Activated CD8-positive, alpha-beta T cell treated with anti-CD3 and anti-CD28 coated beads, Interleukin-2, amount 10 ng/mL, durations not matched to agents 7 days and 5 days (primary cell): ENCODE measurements around the gene CPO. TPM values are rescaled to one million over a fixed set of nuclear protein-coding genes. Genes with fewer than 3 reads are reported as not detected.

Experiments used
- ATAC-seq: fragments of 150-1000 bp; cut with Tn5 transposase; one replicate; pipeline ENCODE4 v1.10.0; 2021; ENCODE audit warnings: moderate library complexity
- CTCF ChIA-PET: fragments of 350-600 bp; sonication (Branson Sonifier 250); formaldehyde crosslinking; loops from one replicate; lab custom pipeline; 2021; ENCODE audit warnings: antibody characterized with exemption; lab: Charles Lee
- POLR2A ChIA-PET: fragments of 350-600 bp; sonication (Branson Sonifier 250); formaldehyde crosslinking; loops from one replicate; lab custom pipeline; 2021; ENCODE audit warnings: antibody characterized with exemption; lab: Charles Lee
- DNase-seq: peaks from one replicate; pipeline ENCODE4 v3.0.0-alpha.2; 2020
- H3K27ac Mint-ChIP-seq: one replicate; pipeline ENCODE4 v1.8.0; 2021; ENCODE audit warnings: mild to moderate bottlenecking, mixed read lengths
- H3K27me3 Mint-ChIP-seq: one replicate; pipeline ENCODE4 v1.8.0; 2021; ENCODE audit warnings: low read depth, mixed read lengths
- H3K36me3 Mint-ChIP-seq: one replicate; pipeline ENCODE4 v1.8.0; 2021; ENCODE audit warnings: low read depth, mixed read lengths
- H3K4me1 Mint-ChIP-seq: one replicate; pipeline ENCODE4 v1.8.0; 2021; ENCODE audit warnings: low read depth, mixed read lengths
- H3K4me3 Mint-ChIP-seq: one replicate; pipeline ENCODE4 v1.8.0; 2021; ENCODE audit warnings: mild to moderate bottlenecking, mixed read lengths
- H3K9me3 Mint-ChIP-seq: one replicate; pipeline ENCODE4 v1.8.0; 2022; ENCODE audit warnings: mixed read lengths; ENCODE audit not compliant: insufficient read depth
- total RNA-seq, 2 experiments: library from RNA; stranded (reverse); gene quantifications; one replicate each; pipeline ENCODE4 v1.2.3, GENCODE V29; 2021

The CPO gene
- total RNA-seq, 2 experiments from 2014 or later = not detected

DNA sequence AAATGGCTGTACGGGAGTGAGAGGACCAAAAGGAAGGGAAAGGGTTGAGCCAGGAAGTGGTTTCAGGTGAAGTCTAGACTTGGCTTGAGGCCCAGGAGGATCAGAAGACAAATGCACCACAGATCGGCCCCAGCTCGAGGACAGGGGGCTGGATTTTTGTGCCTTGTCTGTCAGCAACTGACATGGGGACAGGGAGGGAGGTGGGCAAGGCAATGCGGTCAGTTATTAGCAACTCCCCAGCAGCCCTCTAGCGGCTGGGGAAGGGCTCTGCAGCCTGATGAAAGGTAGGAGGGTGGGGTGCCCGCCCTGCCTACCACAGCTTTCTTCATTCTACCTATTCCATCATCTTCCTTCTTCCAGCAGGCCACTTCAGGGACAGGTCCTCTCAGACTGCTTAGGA lies 50.0 kb downstream of the CPO start:
- ATAC-seq (no peak), DNase-seq (no peak)
- POLR2A ChIA-PET = no interaction called here
- H3K27me3 Mint-ChIP-seq = peaks cover 3% of the 10 kb centered on the region
- peaks cover 9% of the 10 kb centered on the region for H3K4me1 Mint-ChIP-seq
- CTCF ChIA-PET = interaction anchor here (1.8 kb wide), 1 partner anchor 19 kb away, joined by 5 read pairs; no protein-coding TSS in a partner anchor
- H3K4me3 Mint-ChIP-seq = no peak overlapping the region
- H3K36me3 Mint-ChIP-seq = no peaks in the 10 kb centered on the region
- no peak overlapping the region for H3K27ac Mint-ChIP-seq
- H3K9me3 Mint-ChIP-seq = no peaks in the 10 kb centered on the region

- DNase-seq (no peak), ATAC-seq (no peak)
- ChIA-PET CTCF (no interaction called here), POLR2A (no interaction called here)
- Mint-ChIP-seq H3K4me1 (peaks cover 7% of the 10 kb centered on the region), H3K4me3 (no peak overlapping the region), H3K27ac (no peak overlapping the region), H3K27me3 (peaks cover 3% of the 10 kb centered on the region), H3K9me3 (no peaks in the 10 kb centered on the region), H3K36me3 (no peaks in the 10 kb centered on the region)
Observed at GRCh38 chr2:206990360-206990759, 51.0 kb downstream of the CPO start.

GRCh38 chr2:206991070-206991469 lies 51.8 kb downstream of the CPO start:
- Mint-ChIP-seq H3K27me3 (peaks cover 3% of the 10 kb centered on the region), H3K9me3 (no peaks in the 10 kb centered on the region), H3K27ac (no peak overlapping the region), H3K4me1 (peaks cover 7% of the 10 kb centered on the region), H3K36me3 (no peaks in the 10 kb centered on the region), H3K4me3 (no peak overlapping the region)
- ATAC-seq = no peak
- no peak for DNase-seq
- CTCF ChIA-PET = no interaction called here
- POLR2A ChIA-PET = no interaction called here

DNA sequence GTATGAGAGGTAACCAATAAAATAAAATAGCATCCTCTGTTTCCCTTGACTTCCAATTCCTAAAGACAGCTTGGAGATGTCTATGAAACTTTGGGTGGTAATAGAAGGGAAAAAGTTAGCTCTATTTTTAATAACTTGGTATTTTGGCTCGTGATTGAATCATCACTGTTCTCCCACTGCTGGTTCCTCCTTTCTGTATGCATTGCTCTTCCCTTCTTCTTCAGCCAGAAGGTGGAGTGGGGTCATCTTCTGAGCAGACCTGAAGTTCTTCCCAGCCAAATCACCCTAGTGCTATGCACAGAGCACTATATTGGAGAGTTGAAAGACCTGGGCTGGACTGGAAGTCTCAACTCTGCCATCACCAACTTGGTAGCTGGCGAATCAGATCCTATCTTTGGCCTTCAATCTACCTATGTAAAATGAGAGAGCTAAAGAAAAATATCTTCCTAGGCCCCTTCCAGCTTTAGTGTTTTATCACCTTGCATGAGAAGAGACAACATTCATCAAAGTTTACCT lies 54.1 kb downstream of the CPO start:
- no peaks in the 10 kb centered on the region for H3K36me3 Mint-ChIP-seq
- ATAC-seq = no peak
- CTCF ChIA-PET = no interaction called here
- H3K27me3 Mint-ChIP-seq = peaks cover 5% of the 10 kb centered on the region
- DNase-seq = no peak
- H3K4me1 Mint-ChIP-seq = peaks cover 7% of the 10 kb centered on the region
- no peak overlapping the region for H3K4me3 Mint-ChIP-seq
- H3K27ac Mint-ChIP-seq = no peak overlapping the region
- H3K9me3 Mint-ChIP-seq = no peaks in the 10 kb centered on the region
- POLR2A ChIA-PET = no interaction called here

DNA sequence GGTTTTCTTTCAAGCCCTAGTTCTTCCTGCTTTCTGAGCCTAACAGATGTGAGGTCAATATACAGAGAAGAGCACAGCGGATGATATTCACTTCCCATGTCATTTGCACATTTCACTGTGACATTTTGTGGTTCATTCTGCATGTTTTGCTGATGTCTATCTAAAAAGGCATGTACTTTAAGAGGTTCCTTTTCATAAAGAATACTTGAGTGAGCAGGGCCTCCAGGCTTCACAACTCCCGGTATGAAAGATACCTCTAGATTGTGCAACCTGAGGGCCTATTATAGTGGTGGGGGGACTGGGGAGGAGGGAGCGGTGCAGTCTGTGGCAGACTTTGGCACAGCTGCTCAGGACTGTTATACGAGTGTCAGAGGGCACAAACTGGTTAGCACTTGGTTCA lies 54.6 kb downstream of the CPO start:
- CTCF ChIA-PET = no interaction called here
- DNase-seq (no peak), ATAC-seq (no peak)
- Mint-ChIP-seq H3K27ac (no peak overlapping the region), H3K36me3 (no peaks in the 10 kb centered on the region), H3K4me3 (no peak overlapping the region), H3K4me1 (peaks cover 7% of the 10 kb centered on the region), H3K27me3 (peaks cover 5% of the 10 kb centered on the region), H3K9me3 (no peaks in the 10 kb centered on the region)
- POLR2A ChIA-PET = no interaction called here

DNA sequence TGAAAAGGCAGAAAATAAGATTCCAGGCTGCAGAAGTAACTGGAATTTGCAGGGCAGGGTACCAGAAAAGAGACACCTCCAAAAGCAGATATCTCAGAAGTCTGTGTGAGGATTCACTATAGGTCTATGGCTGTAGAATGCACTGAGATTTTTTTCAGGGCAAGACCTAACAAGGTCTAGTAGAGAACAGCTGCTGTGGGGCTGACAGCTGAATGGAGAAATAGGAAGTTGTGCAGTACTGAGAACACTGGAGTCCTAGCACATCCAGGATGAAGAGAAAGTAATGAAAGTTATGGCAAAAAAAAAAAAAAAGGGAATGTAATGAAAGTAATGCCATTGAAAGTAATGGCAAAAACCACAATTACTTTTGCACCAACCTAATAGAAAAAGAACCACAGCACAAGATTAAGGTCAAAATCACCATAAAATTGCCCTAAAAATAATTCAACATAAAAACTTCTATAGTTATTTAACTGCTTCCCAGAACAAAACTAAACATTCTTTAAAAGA lies 57.3 kb downstream of the CPO start:
- DNase-seq (no peak), ATAC-seq (no peak)
- peaks cover 2% of the 10 kb centered on the region for H3K27me3 Mint-ChIP-seq
- no peaks in the 10 kb centered on the region for H3K4me1 Mint-ChIP-seq
- no peaks in the 10 kb centered on the region for H3K36me3 Mint-ChIP-seq
- ChIA-PET CTCF (no interaction called here), POLR2A (no interaction called here)
- H3K4me3 Mint-ChIP-seq = no peak overlapping the region
- H3K9me3 Mint-ChIP-seq = no peaks in the 10 kb centered on the region
- H3K27ac Mint-ChIP-seq = no peak overlapping the region

DNA sequence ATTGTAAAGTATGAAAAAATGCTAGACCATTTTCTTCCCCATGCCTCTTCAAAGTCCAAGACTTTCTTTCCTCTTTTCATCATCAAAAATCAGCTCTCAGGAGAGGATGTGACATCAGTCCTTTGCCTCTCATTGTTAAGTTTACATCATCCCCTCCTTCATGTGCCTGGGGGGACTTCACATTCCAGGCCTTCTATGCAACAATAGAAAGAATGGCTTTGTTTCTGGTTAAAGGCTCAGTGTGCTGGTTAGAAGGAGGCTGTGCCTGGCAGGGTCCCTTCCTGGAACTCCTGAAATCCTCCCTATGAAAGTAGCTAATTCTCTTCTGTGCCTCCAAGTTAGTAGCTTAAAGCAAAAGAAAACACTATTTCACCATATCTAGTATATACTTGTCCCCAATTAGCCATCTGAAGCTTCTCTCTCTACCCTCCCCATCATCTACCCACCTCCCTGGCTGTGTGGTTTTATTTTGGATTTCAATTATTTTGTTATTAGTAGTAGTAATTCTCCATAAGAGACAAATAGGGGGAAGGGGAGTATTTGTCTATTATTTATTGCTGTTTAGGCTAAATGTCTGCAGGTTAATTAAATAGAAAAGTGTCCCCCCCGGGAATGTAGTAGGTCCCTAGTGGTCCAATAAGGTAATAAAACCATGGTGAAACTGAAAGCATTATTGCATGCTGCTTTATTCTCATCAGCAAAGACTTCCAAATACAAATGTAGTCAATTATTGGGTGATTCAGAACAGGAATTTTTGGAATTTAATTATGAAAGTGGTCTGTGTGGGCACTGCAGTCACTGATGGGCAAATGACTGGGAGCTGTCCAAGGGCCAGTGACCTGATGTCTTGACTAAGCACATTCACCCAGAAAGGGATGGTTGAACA lies 69.0 kb downstream of the CPO start:
- Mint-ChIP-seq H3K4me1 (no peaks in the 10 kb centered on the region), H3K4me3 (no peak overlapping the region), H3K27ac (no peak overlapping the region), H3K36me3 (no peaks in the 10 kb centered on the region), H3K27me3 (peaks cover 2% of the 10 kb centered on the region), H3K9me3 (no peaks in the 10 kb centered on the region)
- DNase-seq (no peak), ATAC-seq (no peak)
- CTCF ChIA-PET = interaction anchor here (1.8 kb wide), 1 partner anchor 20 kb away, joined by 5 read pairs; no protein-coding TSS in a partner anchor
- POLR2A ChIA-PET = no interaction called here

DNA sequence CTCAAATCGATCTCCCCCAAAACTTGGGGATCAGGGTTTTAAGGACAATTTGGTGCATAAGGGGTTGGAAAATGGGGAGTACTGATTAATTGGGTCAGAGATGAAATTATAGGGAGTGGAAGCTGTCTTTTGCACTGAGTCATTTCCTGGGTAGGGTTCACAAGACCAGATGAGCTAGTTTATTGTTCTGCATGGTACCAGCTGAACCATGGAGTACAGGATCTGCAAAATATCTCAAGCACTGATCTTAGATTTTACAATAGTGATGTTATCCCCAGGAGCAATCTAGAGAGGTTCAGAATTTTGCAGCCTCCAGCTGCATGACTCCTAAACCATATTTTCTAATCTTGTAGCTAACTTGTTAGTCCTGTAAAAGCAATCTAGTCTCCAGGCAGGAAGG lies 73.1 kb downstream of the CPO start:
- Mint-ChIP-seq H3K27me3 (no peaks in the 10 kb centered on the region), H3K27ac (no peak overlapping the region), H3K4me3 (no peak overlapping the region), H3K36me3 (no peaks in the 10 kb centered on the region), H3K9me3 (no peaks in the 10 kb centered on the region), H3K4me1 (no peaks in the 10 kb centered on the region)
- ATAC-seq = no peak
- POLR2A ChIA-PET = no interaction called here
- CTCF ChIA-PET = no interaction called here
- DNase-seq = no peak

- no peaks in the 10 kb centered on the region for H3K27me3 Mint-ChIP-seq
- no peak overlapping the region for H3K4me3 Mint-ChIP-seq
- CTCF ChIA-PET = no interaction called here
- no peak overlapping the region for H3K27ac Mint-ChIP-seq
- ATAC-seq (no peak), DNase-seq (no peak)
- H3K4me1 Mint-ChIP-seq = no peaks in the 10 kb centered on the region
- no peaks in the 10 kb centered on the region for H3K36me3 Mint-ChIP-seq
- H3K9me3 Mint-ChIP-seq = no peaks in the 10 kb centered on the region
- POLR2A ChIA-PET = no interaction called here
Observed at GRCh38 chr2:207014424-207014823, 75.1 kb downstream of the CPO start.

DNA sequence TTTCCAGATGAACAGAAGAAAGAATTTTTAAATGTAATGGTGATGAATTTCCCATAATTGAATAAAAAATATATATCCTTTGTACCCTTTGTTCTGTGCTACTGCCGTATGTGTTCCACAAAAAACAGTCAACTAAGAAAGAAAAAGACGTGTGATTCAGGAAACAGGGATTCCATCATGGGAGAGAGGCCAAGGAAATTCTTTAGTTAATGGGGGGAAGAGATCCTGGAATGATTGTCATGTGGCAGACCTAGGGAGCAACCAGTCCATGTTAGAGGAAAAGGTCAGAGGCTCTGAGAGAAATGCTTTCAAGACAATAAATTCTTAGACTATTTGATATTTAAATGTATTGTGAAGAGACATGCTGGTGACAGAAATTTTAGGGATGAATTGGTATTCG lies 76.6 kb downstream of the CPO start:
- Mint-ChIP-seq H3K9me3 (no peaks in the 10 kb centered on the region), H3K4me3 (no peak overlapping the region), H3K4me1 (no peaks in the 10 kb centered on the region), H3K27me3 (no peaks in the 10 kb centered on the region), H3K36me3 (no peaks in the 10 kb centered on the region), H3K27ac (no peak overlapping the region)
- CTCF ChIA-PET = interaction anchor here (1.1 kb wide), 1 partner anchor 215 kb away, joined by 3 read pairs; no protein-coding TSS in a partner anchor
- DNase-seq (no peak), ATAC-seq (no peak)
- POLR2A ChIA-PET = no interaction called here
